Dermis microvascular lymphatic vessel endothelial cell (primary cell): Measurements from ENCODE around the gene RALGAPA2. TPM values are rescaled to one million over a fixed set of nuclear protein-coding genes. Genes with fewer than 3 reads are reported as not detected.
A peak's percentile ranks its signal among the peaks of the same experiment; 100 is the strongest.

Source experiments
- DNase-seq, 2 donors: peaks; one replicate each; pipeline versions ENCODE4 v3.0.0 to v3.0.0-alpha.2; 2010; ENCODE audit warnings: low read depth in 2 of 2
- total RNA-seq: library from RNA; depleted of rRNA; stranded (reverse); fragments of >200 nt; gene quantifications from 2 replicates; pipeline ENCODE4 v1.2.1, GENCODE V29; 2014

The RALGAPA2 gene
- total RNA-seq, 1 donor from 2014 or later = 20.4 TPM

DNA sequence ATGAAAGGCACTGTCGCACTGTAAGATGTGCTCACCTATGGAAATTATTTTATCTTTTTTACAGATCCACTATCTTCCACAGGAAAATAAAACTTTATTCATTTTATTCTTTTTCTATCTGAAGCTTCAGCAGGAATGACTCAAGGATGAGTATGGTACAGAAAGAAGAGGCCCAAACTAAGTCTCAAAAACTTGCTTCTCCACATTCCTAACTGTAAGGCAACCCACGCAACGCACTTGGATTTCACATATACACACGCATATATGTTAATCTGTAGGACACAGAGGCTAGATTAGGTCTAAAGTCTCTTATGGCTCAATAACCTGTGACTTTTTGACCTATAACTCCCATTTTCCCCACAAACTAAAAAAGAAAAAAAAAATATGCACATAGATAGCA, 81.9 kb downstream of the RALGAPA2 start:
- no peak for DNase-seq

DNA sequence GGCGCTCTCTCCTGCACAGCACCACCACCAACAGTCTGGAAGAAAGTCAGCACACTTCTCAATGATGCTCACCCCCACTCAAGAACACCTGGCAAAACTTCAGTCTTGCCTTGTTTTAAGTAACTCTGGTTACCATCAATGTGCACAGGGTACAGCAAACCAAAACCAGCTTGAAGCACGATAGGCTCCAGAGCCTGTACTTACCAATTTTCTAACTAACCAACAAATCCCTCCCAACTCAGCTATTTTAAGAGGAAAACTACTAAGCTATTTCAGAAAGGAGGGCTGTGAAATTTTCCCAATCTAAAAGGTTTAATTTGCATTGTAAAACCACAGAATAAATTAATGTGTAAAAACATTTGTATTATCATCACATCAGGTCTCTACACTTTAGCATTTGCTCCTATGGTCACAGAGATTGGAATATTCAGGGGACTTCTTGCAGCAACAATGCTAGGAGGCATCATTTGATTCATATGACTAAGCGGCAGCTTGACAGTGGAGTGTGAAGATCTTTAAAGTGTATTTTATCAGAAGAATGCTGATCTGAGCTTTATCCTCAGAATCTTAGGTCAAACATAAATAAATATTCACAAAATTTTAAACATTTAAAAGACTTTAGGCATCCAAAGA, 82.8 kb downstream of the RALGAPA2 start:
- no peak for DNase-seq

GRCh38 chr20:20628314-20628713, 84.1 kb downstream of the RALGAPA2 start:
- no peak for DNase-seq

- DNase-seq = no peak
These were observed 85.0 kb downstream of the RALGAPA2 start for GRCh38 chr20:20627471-20627870.

DNA sequence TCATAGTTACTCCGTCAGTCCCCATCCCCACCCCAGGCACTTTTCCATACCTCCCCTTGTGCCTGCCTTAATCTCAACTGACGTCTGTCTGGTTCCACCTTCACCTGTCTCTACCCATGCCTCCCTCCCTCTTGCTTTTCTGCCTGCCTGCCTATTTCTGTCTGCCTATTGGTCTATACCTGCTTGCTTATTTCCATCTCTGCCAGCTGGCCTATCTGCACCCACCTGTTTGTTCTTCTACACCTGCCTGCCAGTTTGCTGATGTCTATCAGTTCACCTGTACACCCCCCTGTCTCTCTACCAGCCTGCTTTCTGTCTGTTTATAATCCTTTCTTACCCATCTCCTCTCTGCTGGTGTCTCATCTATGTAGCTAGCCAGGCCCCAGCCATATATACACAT, 87.5 kb downstream of the RALGAPA2 start:
- DNase-seq = no peak

GRCh38 chr20:20621195-20621594, 91.2 kb downstream of the RALGAPA2 start:
- no peak for DNase-seq

- DNase-seq = no peak
These were observed 98.1 kb downstream of the RALGAPA2 start for GRCh38 chr20:20614391-20614790.

- no peak for DNase-seq
These were observed 100.2 kb downstream of the RALGAPA2 start for GRCh38 chr20:20612251-20612650.

DNA sequence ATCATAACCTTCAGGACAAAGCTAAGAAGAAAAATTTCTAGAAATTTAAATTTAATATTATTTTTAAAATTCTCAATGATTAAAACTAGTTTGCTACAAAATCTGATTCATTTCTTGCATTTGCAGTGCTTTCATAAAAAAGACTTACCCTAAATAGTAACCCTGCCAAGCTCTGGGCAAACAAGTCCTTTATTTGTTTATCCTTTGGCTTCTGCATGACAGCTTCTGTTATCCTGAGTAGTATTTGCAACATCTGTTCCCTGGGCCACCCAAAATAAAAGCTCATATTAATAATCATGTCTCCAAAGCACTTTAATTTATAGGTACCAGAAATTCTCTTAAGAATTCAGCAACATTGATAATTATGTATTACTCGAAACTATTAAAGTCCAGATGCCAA, 101.3 kb downstream of the RALGAPA2 start:
- no peak for DNase-seq

DNA sequence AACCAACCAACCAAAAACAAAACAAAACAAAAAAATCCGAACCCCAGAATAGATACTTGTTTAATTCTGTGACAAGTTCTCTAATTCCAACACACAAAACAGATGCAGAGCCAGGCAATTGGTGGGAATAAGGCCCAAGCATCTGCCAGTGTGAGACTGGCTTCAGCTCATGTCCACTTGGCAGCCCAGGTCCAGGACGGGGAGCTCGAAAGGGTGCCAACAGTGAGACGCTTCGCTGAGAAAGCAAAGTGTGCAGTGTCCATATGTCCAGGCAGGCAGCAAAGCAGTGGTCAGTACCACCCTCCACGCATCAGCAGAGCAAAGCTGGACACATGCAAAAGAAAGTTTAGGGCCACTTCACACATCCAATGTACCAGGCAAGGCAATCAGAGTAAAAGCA, 102.9 kb downstream of the RALGAPA2 start:
- no peak for DNase-seq

DNA sequence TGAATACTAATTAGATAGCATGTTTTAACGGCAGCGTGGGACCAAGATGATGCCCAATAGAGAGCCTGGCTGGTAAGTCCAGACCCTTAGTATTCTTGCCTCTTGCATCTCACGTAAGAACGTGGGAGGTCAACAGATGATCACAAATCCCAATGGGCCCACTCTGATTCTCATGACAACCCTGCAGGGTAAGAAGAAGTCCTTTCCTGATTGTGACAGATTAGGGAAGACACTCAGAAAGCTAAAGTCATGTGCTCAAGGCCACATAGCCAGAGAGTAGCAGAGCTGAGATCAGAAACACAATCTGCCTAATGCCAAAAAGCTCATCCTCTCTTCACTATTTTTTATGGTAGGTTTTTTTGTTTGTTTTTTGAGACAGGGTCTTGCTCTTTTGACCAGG, 103.8 kb downstream of the RALGAPA2 start:
- no peak for DNase-seq

GRCh38 chr20:20608041-20608440, 104.4 kb downstream of the RALGAPA2 start:
- no peak for DNase-seq

DNA sequence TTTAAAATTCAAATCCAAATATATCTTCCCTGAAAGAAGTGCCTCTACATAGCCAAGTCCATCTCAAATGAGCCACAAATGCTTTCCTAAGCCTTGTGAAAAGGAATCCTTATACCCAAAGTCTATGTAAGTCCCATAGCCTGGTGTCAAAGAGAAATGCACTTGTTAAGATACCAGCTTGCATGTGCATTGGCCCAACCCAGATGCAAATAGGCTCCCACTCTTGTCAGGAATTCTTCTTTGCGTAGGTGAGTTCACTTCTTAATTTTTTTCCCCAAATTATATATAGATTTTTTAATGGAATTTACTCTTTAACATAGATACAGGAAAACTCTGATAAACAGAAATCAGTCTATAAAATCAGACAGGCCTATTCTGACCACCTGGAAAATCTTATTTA, 105.6 kb downstream of the RALGAPA2 start:
- DNase-seq = no peak

- no peak for DNase-seq
These were observed 106.4 kb downstream of the RALGAPA2 start for GRCh38 chr20:20606050-20606449.

GRCh38 chr20:20604907-20605306, 107.5 kb downstream of the RALGAPA2 start:
- DNase-seq = no peak

- no peak for DNase-seq
These were observed 108.1 kb downstream of the RALGAPA2 start for GRCh38 chr20:20604357-20604756.

- DNase-seq = no peak
These were observed 109.0 kb downstream of the RALGAPA2 start for GRCh38 chr20:20603339-20603990.

DNA sequence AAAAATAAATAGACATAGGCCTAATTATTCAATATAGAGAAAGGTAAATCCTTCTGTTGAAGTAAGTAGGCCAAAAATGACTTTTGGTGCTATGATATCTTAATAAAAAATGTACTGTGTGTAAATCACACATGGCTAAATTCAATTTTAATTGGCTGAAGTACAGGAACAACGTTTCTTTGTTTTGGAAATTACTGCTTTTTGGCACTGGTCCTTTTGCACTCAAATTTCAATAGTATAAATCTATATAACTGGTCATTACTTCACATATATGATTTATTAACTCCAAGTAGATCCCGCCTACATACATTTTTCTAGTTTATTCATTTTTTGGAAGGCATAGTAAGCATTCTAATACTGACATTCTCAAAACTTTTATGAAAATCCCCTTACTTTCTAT, 114.5 kb downstream of the RALGAPA2 start:
- DNase-seq = no peak

- DNase-seq = peak in 1 of 2 donors; percentile 31
These were observed 118.3 kb downstream of the RALGAPA2 start for GRCh38 chr20:20594171-20594530.

- peak in 1 of 2 donors; percentile 31 for DNase-seq
These were observed 118.8 kb downstream of the RALGAPA2 start for GRCh38 chr20:20593447-20594170.

GRCh38 chr20:20585146-20585545, 127.3 kb downstream of the RALGAPA2 start:
- DNase-seq = no peak

- no peak for DNase-seq
These were observed 129.7 kb downstream of the RALGAPA2 start for GRCh38 chr20:20582734-20583133.

- no peak for DNase-seq
These were observed 132.3 kb downstream of the RALGAPA2 start for GRCh38 chr20:20580139-20580538.
